ENCODE data around the gene CRYBA2. TPM values are rescaled to one million over a fixed set of nuclear protein-coding genes. Genes with fewer than 3 reads are reported as not detected.
A peak's percentile ranks its signal among the peaks of the same experiment; 100 is the strongest.

CRYBA2 gene
- total RNA-seq, 4 donors from 2014 or later: 5.6 TPM; not detected in 3

DNA sequence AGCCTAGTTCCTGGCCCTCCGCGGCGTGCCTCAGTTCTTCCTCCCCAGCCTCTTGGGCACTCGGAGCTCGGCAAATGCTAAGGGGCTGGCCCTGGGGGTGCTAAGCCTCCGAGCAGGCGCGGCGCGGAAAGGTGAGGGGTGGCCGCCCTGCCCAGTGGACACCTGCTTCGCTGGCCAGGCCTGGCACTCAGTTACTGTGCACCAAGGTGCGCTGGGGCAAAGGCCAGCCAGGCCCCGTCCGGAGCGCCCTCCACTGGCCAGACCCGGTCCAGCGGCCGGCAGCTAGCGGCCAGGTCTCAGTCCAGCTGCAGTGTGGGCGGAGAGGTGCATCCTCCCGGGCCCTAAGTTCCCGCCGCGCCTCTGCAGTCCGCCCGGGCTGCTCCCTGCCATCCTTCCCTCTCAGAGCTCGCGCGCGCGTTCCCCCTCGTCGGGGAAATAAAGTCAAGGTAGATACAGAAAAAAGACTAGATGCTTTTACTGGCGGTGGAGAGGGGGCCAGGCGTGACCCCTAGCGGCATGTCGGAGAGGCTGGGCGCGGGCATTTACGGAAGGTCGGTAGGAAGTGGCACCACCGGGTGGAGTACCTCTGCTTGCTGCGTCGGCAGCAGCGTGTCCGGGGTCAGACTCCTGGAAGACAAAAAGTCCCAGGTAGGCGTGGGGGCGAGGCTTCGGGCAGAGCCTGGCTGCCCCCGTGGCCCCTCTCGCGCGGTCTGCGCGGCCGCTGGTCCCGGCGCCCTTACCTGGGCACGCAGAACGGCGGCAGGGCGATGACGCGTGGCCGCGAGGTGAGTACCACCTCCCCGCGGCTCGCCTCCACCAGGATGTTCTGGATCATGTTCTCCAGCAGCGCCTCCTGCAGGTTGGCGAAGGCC is 9.4 kb upstream of the CRYBA2 start:
- 3% methylated on average over 52 of the region's 72 CpGs; no CpG with 5 or more reads in 1 of the 2 donors for WGBS, 2 donors (ENCODE audit: low coverage in 1 of 2)
- peak; percentile 87 for DNase-seq
- peak overlapping the region in 3 of 4 donors; percentile 2 to 56 (median 47) for H3K4me3 ChIP-seq
- H3K27me3 ChIP-seq: peaks cover 76% of the 10 kb centered on the region
- in situ Hi-C loops (cut with MboI; ENCODE audit: low pct_ligation_motif_present in 1 of 4, low pct_unique_long_range_greater_than_20kb in 1 of 4, low sequenced_read_pairs in 3 of 4) (no loop called here), intact Hi-C loops (cut with DNase I; ENCODE audit: low total_unique reads) (no loop called here)
- H3K27ac ChIP-seq: peak overlapping the region; percentile 70 to 90 (median 84)
- TF ChIP-seq, protein P1, sequence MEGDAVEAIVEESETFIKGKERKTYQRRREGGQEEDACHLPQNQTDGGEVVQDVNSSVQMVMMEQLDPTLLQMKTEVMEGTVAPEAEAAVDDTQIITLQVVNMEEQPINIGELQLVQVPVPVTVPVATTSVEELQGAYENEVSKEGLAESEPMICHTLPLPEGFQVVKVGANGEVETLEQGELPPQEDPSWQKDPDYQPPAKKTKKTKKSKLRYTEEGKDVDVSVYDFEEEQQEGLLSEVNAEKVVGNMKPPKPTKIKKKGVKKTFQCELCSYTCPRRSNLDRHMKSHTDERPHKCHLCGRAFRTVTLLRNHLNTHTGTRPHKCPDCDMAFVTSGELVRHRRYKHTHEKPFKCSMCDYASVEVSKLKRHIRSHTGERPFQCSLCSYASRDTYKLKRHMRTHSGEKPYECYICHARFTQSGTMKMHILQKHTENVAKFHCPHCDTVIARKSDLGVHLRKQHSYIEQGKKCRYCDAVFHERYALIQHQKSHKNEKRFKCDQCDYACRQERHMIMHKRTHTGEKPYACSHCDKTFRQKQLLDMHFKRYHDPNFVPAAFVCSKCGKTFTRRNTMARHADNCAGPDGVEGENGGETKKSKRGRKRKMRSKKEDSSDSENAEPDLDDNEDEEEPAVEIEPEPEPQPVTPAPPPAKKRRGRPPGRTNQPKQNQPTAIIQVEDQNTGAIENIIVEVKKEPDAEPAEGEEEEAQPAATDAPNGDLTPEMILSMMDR (IDR thresholded peaks at IDR 0.05): peak; percentile 21 to 76 (median 50)
- peak; percentile 15 for TF ChIP-seq POLR2A (IDR thresholded peaks at IDR 0.05)
- TF ChIP-seq EP300 (IDR thresholded peaks at IDR 0.05; ENCODE audit: low read depth): no peak
- peak; percentile 46 to 60 (median 53) for TF ChIP-seq POLR2AphosphoS5 (IDR thresholded peaks at IDR 0.05)
- H3K9me3 ChIP-seq: no peaks in the 10 kb centered on the region
- H3K4me1 ChIP-seq: peaks cover 14 to 29% (median 26%) of the 10 kb centered on the region in 4 donors
- no peaks in the 10 kb centered on the region for H3K36me3 ChIP-seq

DNA sequence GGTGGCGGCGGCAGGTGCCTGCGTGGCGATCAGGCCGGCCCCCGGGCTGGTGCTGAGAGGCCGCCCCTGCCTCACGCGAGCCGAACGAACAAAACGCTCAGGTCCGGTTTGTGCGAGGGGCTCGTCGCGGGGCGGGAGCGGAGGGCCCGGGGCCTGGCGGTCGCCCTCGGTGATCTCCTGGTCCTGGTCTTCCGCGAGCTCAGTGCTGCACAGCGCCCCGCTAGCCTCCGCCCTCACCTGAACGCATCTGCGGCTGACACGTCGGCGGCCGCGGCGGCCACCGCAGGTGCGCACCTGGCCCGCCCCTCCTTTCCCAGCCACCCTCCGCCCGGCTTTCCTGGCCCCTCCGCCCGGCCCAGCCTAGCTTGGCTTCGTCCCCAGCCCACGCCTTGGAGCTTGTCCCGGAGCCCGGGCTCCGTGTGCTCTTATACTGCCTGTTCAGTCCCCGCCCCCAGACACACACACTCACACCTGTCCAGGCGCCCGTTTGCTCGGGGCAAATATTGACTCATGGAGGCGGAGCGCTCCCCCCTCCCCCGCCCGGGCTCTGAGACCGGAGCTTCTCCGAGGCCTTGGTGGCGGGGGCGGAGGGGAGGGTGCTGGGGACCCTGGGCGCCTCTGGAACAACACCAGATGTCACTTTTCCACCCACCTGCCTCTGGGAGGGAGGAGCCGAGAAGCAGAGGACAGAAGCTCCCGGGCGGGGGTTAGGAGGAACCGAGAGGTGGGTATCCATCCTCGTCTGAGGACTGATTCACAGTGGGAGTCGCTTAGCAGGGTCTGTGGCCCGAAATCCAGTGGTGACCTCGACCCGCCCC is 8.6 kb upstream of the CRYBA2 start:
- H3K4me3 ChIP-seq: peak overlapping the region in 3 of 4 donors; percentile 39 to 56 (median 47)
- peak; percentile 91 for DNase-seq
- H3K27me3 ChIP-seq: peaks cover 84% of the 10 kb centered on the region
- peak overlapping the region; percentile 70 to 90 (median 84) for H3K27ac ChIP-seq
- no peaks in the 10 kb centered on the region for H3K36me3 ChIP-seq
- in situ Hi-C loops (cut with MboI; ENCODE audit: low pct_ligation_motif_present in 1 of 4, low pct_unique_long_range_greater_than_20kb in 1 of 4, low sequenced_read_pairs in 3 of 4) (no loop called here), intact Hi-C loops (cut with DNase I; ENCODE audit: low total_unique reads) (no loop called here)
- TF ChIP-seq POLR2A (IDR thresholded peaks at IDR 0.05): peak; percentile 98
- TF ChIP-seq EP300 (IDR thresholded peaks at IDR 0.05; ENCODE audit: low read depth): peak; percentile 40
- TF ChIP-seq, protein P1 (IDR thresholded peaks at IDR 0.05): no peak
- peak; percentile 87 to 97 (median 95) for TF ChIP-seq POLR2AphosphoS5 (IDR thresholded peaks at IDR 0.05)
- no peaks in the 10 kb centered on the region for H3K9me3 ChIP-seq
- 6% methylated on average over 69 of the region's 70 CpGs; no CpG with 5 or more reads in 1 of the 2 donors for WGBS, 2 donors (ENCODE audit: low coverage in 1 of 2)
- H3K4me1 ChIP-seq: peaks cover 14 to 29% (median 26%) of the 10 kb centered on the region in 4 donors

DNA sequence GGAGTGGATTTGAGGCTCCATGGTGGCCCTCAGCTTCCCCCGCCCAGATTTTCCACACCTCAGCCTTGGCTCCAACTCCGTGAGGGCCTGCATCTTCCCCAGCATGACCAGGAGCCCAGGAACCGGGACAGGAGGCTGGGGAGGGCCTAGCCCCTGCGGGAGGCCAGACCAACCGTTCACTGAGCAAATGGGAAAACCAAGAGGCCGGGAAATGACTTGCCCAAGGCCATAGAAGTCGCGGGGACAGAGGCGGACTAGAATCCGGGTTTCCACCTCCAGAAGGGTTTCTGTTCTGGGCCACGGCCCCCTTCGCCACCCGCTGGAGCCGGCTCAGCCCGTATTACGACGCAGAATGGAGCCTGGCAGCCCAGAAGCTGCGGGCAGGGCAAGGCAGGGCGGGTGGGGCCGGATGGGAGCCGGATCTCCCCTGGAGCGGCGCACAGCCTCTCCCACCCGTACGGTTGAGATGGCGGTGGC is 7.9 kb upstream of the CRYBA2 start:
- no peaks in the 10 kb centered on the region for H3K9me3 ChIP-seq
- in situ Hi-C loops (cut with MboI; ENCODE audit: low pct_ligation_motif_present in 1 of 4, low pct_unique_long_range_greater_than_20kb in 1 of 4, low sequenced_read_pairs in 3 of 4): no loop called here
- TF ChIP-seq, protein P1 (IDR thresholded peaks at IDR 0.05): no peak
- TF ChIP-seq POLR2A (IDR thresholded peaks at IDR 0.05) (no peak), EP300 (IDR thresholded peaks at IDR 0.05; ENCODE audit: low read depth) (no peak), POLR2AphosphoS5 (IDR thresholded peaks at IDR 0.05) (no peak)
- WGBS, 2 donors (ENCODE audit: low coverage in 1 of 2): 8% methylated on average over 26 of the region's 26 CpGs; no CpG with 5 or more reads in 1 of the 2 donors
- no peaks in the 10 kb centered on the region for H3K36me3 ChIP-seq
- DNase-seq: no peak
- peak overlapping the region in 3 of 4 donors; percentile 39 to 56 (median 47) for H3K4me3 ChIP-seq
- peaks cover 84% of the 10 kb centered on the region for H3K27me3 ChIP-seq
- H3K4me1 ChIP-seq: peaks cover 14 to 35% (median 26%) of the 10 kb centered on the region in 4 donors
- intact Hi-C loops (cut with DNase I; ENCODE audit: low total_unique reads): no loop called here
- peak overlapping the region; percentile 70 to 90 (median 84) for H3K27ac ChIP-seq
